Measurements from ENCODE around the gene RPL18.

The RPL18 gene

GRCh38 chr19:48630296-48631063 lies 11.5 kb upstream of the RPL18 start:
- DNase-seq (ENCODE audit: low read depth in 2 of 2), result no peak

GRCh38 chr19:48629599-48630295 lies 10.8 kb upstream of the RPL18 start:
- DNase-seq (ENCODE audit: low read depth in 2 of 2), result no peak

GRCh38 chr19:48629297-48629598 lies 10.3 kb upstream of the RPL18 start:
- DNase-seq (ENCODE audit: low read depth in 2 of 2), result no peak

GRCh38 chr19:48628486-48629296 lies 9.7 kb upstream of the RPL18 start:
- DNase-seq (ENCODE audit: low read depth in 2 of 2), result no peak

- no peak for DNase-seq (ENCODE audit: low read depth in 2 of 2)
Observed at GRCh38 chr19:48627865-48628314, 8.9 kb upstream of the RPL18 start.

GRCh38 chr19:48627201-48627864 lies 8.4 kb upstream of the RPL18 start:
- no peak for DNase-seq (ENCODE audit: low read depth in 2 of 2)

- DNase-seq (ENCODE audit: low read depth in 2 of 2), result no peak
Observed at GRCh38 chr19:48625891-48626327, 6.9 kb upstream of the RPL18 start.

- no peak for DNase-seq (ENCODE audit: low read depth in 2 of 2)
Observed at GRCh38 chr19:48624791-48625723, 6.1 kb upstream of the RPL18 start.

GRCh38 chr19:48624067-48624594 lies 5.2 kb upstream of the RPL18 start:
- DNase-seq (ENCODE audit: low read depth in 2 of 2), result peak; percentile 97 to 98

GRCh38 chr19:48623556-48624066 lies 4.6 kb upstream of the RPL18 start:
- no peak for DNase-seq (ENCODE audit: low read depth in 2 of 2)

GRCh38 chr19:48619692-48620585 lies 961 bp upstream of the RPL18 start:
- DNase-seq (ENCODE audit: low read depth in 2 of 2), result no peak

GRCh38 chr19:48618278-48618915 lies 581 bp downstream of the RPL18 start:
- DNase-seq (ENCODE audit: low read depth in 2 of 2), result no peak

- no peak for DNase-seq (ENCODE audit: low read depth in 2 of 2)
Observed at GRCh38 chr19:48617146-48617937, 1.6 kb downstream of the RPL18 start.

GRCh38 chr19:48616491-48617056 lies 2.4 kb downstream of the RPL18 start:
- DNase-seq (ENCODE audit: low read depth in 2 of 2), result no peak

GRCh38 chr19:48616041-48616436 lies 2.9 kb downstream of the RPL18 start:
- DNase-seq (ENCODE audit: low read depth in 2 of 2), result no peak

- no peak for DNase-seq (ENCODE audit: low read depth in 2 of 2)
Observed at GRCh38 chr19:48615231-48616040, 3.5 kb downstream of the RPL18 start.

All from stimulated activated CD8-positive, alpha-beta memory T cell treated with anti-CD3 and anti-CD28 coated beads, Interleukin-15, amount 100 ng/mL, for 48 hours (primary cell).